Superior temporal gyrus (tissue), 1 donor: ENCODE results near the gene ZC3H7A.
A peak's percentile ranks its signal among the peaks of the same experiment; 100 is the strongest.
"Not testable (repeated sequence)": the region's sequence is repeated elsewhere in the genome, so short reads cannot be mapped to it uniquely, and the experiment has no call there.

Experiments
- DNase-seq: peaks from one replicate; pipeline ENCODE4 v3.0.0-alpha.2; 2016; ENCODE audit errors: extremely low spot score

Gene ZC3H7A

DNA sequence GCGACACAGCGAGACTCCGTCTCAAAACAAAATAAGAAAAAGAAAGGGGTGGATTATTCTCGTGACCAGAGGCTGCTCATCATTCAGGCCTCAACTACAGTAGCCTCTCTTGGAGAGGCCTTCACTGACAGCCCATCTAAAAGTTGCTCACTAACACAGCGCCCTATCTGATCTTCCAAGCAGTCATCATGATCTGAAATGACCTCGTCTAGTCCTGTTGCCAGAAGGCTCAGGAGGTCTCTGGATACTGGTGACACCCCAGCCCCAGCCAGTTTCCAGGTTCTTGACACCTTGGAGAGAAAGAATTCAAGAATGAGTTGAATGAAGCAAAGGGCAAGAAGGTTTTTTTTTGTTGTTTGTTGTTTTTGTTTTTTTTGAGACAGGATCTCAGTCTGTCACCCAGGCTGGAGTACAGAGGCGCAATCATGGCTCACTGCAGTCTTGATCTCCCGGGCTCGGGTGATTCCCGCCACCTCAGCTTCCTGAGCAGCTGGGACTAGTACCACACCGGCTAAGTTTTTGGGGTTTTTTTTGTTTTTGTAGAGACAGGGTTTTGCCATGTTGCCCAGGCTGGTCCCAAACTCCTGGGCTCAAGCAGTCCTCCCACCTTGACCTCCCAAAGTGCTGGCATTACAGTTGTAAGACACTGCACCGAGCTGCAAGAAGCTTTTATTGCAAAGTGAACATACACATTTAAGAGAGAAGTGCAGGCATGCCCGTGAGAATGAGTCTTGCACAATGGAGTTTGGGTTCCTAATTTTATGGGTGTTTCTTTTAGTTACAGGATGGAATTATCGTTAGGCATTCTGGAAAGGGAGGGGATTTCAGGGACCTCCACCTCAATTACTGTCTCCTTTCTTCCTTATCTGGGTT, 2.7 kb upstream of the ZC3H7A start:
- DNase-seq, result no peak

GRCh38 chr16:11799017-11799381, 1.9 kb upstream of the ZC3H7A start:
- DNase-seq, result no peak

DNA sequence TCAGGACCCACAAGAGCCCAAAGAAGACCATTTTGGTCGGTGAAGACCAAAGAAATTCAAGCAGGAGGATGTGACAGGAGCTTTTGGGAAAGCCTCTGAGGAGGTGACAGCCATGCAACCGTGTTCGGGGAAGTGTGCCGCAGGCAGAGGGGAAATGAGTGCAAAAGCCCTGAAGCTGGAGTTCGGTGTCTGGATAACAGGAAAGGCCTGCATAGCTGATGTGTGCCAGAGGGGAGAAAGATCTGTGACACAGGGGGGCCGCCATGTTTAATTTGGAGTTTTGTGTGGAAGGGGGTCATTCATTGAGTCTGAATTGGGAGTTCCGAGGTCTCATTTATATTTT, 870 bp upstream of the ZC3H7A start:
- DNase-seq, result no peak

DNA sequence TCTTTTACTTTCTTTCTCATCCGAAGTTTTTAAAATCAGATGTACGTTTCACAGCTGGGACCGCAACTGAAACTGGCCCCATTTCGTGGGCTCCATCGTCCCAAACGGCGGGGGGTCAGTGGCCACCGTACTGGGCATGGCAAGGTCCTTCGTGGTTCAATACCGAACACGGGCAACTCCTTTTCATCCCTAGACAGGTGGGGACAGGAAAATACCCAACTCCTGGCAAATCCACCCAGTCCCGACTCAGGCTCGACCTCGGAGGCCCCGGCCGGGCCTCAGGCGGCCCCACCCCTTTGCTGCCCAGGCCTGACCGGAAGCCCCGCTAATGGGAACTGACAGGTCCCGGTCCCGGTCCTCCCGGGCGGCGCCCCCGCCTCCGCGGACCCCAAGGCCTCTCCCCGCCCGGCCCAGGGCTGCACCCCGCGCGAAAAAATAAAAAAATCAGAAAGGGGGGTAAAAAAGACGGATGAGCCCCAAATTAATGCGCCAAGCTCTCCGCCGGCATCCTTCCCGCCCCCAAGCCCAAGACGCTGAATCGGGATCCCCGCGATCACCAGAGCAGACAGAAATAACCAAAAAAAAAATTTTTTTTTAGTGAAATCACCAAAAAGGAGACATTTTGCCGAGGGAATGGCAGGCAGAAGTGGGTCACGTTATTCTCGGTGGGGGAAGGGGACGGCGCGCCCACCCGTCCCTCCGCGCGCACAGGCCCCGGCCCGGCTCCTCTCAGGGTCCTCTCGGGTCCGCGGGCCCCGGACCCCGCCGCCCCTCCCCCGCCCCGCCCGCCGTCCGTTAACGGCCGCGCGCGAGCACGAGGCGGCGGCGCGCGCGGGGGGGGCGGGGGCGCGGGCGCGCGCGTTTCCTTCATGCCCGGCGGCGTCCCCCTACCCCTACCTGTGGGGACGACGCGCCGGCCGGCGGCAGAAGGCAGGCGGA, 562 bp downstream of the ZC3H7A start:
- DNase-seq, result no peak

DNA sequence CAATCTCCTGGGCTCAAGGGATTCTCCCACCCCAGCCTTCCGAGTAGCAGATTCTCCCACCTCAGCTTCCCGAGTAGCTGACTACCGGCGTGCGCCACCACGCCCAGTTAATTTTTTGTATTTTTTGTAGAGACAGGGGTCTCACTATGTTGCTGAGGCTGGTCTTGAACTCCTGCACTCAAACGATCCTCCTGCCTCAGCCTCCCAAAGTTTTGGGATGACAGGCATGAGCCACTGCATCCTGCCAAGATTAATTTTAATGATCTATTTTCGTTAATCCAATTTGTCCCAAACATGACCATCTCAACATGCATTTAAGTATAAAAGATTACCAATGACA, 1.2 kb downstream of the ZC3H7A start:
- no peak for DNase-seq

DNA sequence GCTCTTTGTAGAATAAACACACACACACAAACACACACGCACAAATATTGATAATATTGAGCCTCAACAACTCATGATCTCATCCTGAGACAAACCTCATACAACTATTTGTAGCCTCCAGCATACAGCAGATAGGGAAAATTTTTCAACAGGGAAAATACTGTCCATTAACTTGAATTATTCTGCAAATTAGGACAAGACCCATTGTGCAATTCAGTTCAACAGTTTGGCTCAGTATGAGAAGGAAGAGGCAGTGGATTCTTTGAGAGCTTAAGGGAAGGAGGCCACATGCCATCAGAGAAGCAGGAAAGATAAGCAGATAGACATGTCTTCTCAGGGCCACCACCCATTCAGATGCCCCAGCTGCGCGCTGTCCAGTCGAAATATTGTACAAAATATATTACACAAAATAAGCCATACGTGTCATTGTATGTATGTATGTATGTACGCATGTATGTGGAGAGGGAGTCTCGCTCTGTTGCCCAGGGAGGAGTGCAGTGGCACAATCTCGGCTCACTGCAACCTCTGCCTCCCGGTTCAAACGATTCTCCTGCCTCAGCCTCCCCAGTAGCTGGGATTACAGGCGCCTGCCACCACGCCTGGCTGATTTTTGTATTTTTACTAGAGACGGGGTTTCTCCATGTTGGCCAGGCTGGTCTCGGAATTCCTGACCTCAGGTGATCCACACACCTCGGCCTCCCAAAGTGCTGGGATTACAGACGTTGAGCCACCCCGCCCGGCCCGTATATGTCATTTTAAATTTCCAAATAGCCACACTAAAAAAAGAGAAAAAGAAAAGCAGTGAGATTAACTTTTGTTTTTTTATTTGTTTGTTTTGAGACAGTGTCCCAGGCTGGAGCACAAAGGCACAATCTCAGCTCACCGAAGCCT, 1.8 kb downstream of the ZC3H7A start:
- DNase-seq, result no peak

GRCh38 chr16:11794447-11794846, 2.6 kb downstream of the ZC3H7A start:
- DNase-seq, result no peak

GRCh38 chr16:11793840-11794239, 3.2 kb downstream of the ZC3H7A start:
- DNase-seq, result no peak

GRCh38 chr16:11792410-11793241, 4.4 kb downstream of the ZC3H7A start:
- DNase-seq, result no peak

- no peak for DNase-seq
Measured at GRCh38 chr16:11791144-11791828, 5.8 kb downstream of the ZC3H7A start.

GRCh38 chr16:11788914-11789313, 8.1 kb downstream of the ZC3H7A start:
- DNase-seq, result no peak

DNA sequence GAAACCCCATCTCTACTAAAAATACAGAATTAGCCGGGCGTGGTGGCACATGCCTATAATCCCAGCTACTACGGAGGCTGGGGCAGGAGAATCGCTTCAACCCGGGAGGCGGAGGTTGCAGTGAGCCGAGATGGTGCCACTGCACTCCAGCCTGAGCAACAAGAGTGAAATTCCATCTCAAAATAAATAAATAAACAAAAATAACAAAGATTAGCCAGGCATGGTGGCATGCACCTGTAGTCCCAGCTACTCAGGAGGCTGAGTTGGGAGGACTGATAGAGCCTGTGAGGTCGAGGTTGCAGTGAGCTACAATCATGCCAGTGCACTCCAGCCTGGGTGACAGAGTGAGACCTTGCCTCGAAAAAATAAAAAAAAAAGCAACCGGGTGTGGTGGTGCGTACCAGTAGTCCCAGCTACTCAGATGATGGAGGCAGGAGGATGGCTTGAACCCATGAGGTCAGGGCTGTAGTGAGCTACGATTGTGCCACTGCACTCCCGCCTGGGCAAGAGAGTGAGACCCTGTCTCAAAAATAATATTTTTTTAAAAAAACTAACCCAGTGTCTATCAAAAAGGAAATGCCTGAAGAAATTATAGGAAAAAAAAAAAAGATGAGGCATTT, 12.0 kb downstream of the ZC3H7A start:
- not testable (repeated sequence) for DNase-seq

GRCh38 chr16:11784381-11784780, 12.7 kb downstream of the ZC3H7A start:
- not testable (repeated sequence) for DNase-seq

GRCh38 chr16:11784038-11784369, 13.1 kb downstream of the ZC3H7A start:
- DNase-seq, result no peak

- DNase-seq, result no peak
Measured at GRCh38 chr16:11783319-11784037, 13.6 kb downstream of the ZC3H7A start.

DNA sequence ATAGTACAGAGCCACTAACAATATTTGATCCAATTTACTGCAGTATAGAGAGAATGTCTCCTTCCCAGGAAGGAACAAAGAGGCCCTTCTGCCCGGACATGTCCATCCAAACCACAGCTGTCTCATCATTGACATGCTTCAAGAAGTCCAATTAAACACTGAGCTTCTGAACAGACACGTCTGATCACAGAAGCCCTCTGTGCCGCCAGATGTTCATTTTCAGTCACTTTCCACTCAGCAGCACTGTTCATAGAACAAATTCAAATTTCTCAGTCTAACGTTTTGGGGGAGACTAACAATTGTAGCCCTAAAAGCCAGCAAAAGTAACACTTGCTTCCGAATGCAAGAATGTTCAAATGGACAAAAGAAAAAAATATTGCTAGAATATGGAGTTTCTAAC, 15.3 kb downstream of the ZC3H7A start:
- DNase-seq, result peak; percentile 88

DNA sequence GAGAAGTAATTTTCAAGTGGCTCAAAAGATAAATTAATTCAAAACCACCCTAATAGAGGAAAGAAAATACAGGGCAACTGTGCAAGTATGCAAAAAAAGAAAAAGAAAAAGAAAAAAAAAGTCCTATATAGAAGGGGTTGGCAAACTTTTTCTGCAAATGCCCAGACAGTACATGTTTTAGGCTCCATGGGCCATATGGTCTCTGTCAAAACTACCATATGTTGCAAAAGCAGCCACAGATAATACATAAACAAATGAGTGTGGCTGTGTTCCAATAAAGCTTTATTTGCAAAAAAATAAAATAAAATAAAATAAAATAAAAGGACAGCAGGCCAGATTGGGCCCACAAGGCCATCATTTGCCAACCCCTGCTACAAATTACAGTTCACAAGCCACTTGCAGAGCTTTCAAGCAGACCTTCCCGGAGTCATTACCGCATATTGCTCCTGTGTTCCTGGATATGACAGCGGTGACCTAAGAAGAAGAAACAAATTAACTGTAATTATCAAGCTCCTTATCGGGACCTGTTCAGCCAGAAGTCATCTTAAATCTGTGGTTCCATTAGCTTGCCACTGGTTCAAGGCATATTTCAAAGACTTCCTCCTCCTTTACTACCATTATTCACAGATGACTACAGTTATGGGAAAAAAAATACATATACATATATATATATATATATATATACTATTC, 15.9 kb downstream of the ZC3H7A start:
- no peak for DNase-seq

GRCh38 chr16:11779074-11779473, 18.0 kb downstream of the ZC3H7A start:
- no peak for DNase-seq

GRCh38 chr16:11774065-11774626, 22.9 kb downstream of the ZC3H7A start:
- no peak for DNase-seq
